ENCODE results near the gene TCF12. TPM values are rescaled to one million over a fixed set of nuclear protein-coding genes. Genes with fewer than 3 reads are reported as not detected.

TCF12 gene
- polyA plus RNA-seq, 4 donors = 15.4 to 62.0 (median 18.5) TPM

GRCh38 chr15:57167821-57168395 is 249.5 kb downstream of the TCF12 start:
- no peak overlapping the region for H3K27ac ChIP-seq (ENCODE audit: low read depth in 1 of 3, low read length in 2 of 3)
- DNase-seq (no peak), FAIRE-seq (no peak)
- peaks cover 2 to 15% (median 5%) of the 10 kb centered on the region in 3 donors for H3K36me3 ChIP-seq (ENCODE audit: control insufficient read depth in 3 of 3, insufficient read depth in 2 of 3, low read depth in 1 of 3, low read length in 3 of 3)
- H3K4me1 ChIP-seq (ENCODE audit: control insufficient read depth in 3 of 3, insufficient read depth in 2 of 3, low read depth in 1 of 3, low read length in 2 of 3) = no peaks in the 10 kb centered on the region
- no peak overlapping the region for H3K4me3 ChIP-seq (ENCODE audit: low read depth in 1 of 3, low read length in 3 of 3)
- 78 to 89% (median 89%) methylated on average over 3 of the region's 3 CpGs for WGBS, 3 donors
- no peaks in the 10 kb centered on the region for H3K27me3 ChIP-seq (ENCODE audit: control insufficient read depth in 3 of 3, insufficient read depth in 3 of 3, low read length in 3 of 3)
- H3K9me3 ChIP-seq (ENCODE audit: control insufficient read depth in 2 of 2, insufficient read depth in 1 of 2, low read depth in 1 of 2, low read length in 1 of 2) = no peaks in the 10 kb centered on the region

DNA sequence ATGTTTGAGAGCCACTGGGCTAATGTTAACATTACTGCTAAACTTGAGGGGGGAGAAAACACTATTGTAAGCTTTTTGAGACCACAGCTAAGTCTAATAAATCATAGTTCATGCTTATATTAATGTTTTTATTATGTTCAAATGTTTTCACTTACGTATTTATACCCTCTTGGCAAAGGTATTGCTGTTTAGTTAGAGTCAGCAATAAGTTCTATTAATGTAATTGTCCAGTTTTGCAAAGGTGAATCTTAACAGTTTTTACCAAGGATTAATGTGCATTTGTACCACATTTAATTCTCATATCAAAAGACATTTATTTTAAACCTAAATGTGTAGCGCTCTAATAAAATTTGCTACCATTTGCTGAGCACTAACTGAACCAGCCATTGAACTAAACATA is 251.2 kb downstream of the TCF12 start:
- FAIRE-seq = no peak
- no peaks in the 10 kb centered on the region for H3K27me3 ChIP-seq (ENCODE audit: control insufficient read depth in 3 of 3, insufficient read depth in 3 of 3, low read length in 3 of 3)
- H3K4me3 ChIP-seq (ENCODE audit: low read depth in 1 of 3, low read length in 3 of 3) = no peak overlapping the region
- DNase-seq = no peak
- peaks cover 2 to 11% (median 5%) of the 10 kb centered on the region in 3 donors for H3K36me3 ChIP-seq (ENCODE audit: control insufficient read depth in 3 of 3, insufficient read depth in 2 of 3, low read depth in 1 of 3, low read length in 3 of 3)
- WGBS, 3 donors = 94 to 98% (median 97%) methylated on average over 2 of the region's 2 CpGs
- H3K9me3 ChIP-seq (ENCODE audit: control insufficient read depth in 2 of 2, insufficient read depth in 1 of 2, low read depth in 1 of 2, low read length in 1 of 2) = no peaks in the 10 kb centered on the region
- H3K27ac ChIP-seq (ENCODE audit: low read depth in 1 of 3, low read length in 2 of 3) = no peak overlapping the region
- H3K4me1 ChIP-seq (ENCODE audit: control insufficient read depth in 3 of 3, insufficient read depth in 2 of 3, low read depth in 1 of 3, low read length in 2 of 3) = no peaks in the 10 kb centered on the region

DNA sequence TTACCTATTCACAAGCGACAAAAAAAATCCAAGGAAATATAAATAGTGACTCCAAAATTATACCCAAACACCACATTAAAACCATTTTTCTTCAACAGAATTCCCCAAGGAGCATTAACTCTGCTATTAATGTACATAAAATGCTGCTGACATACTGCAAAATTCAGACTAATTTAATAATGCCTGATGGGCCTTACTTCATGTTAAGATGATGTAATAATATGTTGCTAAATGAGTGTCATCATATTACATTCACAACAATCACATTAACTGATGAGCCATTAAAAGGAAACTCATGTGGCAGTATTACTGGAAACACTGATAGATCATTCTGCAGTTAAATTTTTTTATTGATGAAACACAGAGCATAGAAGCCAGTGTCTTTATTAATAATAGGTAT is 253.0 kb downstream of the TCF12 start:
- Histone ChIP-seq H3K4me1 (ENCODE audit: control insufficient read depth in 3 of 3, insufficient read depth in 2 of 3, low read depth in 1 of 3, low read length in 2 of 3) (no peaks in the 10 kb centered on the region), H3K27ac (ENCODE audit: low read depth in 1 of 3, low read length in 2 of 3) (no peak overlapping the region), H3K36me3 (ENCODE audit: control insufficient read depth in 3 of 3, insufficient read depth in 2 of 3, low read depth in 1 of 3, low read length in 3 of 3) (peaks cover 2 to 9% (median 5%) of the 10 kb centered on the region in 3 donors), H3K4me3 (ENCODE audit: low read depth in 1 of 3, low read length in 3 of 3) (no peak overlapping the region), H3K27me3 (ENCODE audit: control insufficient read depth in 3 of 3, insufficient read depth in 3 of 3, low read length in 3 of 3) (no peaks in the 10 kb centered on the region), H3K9me3 (ENCODE audit: control insufficient read depth in 2 of 2, insufficient read depth in 1 of 2, low read depth in 1 of 2, low read length in 1 of 2) (no peaks in the 10 kb centered on the region)
- FAIRE-seq = no peak
- no peak for DNase-seq
- 96 to 100% (median 97%) methylated on average over 1 of the region's 1 CpG for WGBS, 3 donors

GRCh38 chr15:57172925-57173324 is 254.5 kb downstream of the TCF12 start:
- no peak for DNase-seq
- H3K4me1 ChIP-seq (ENCODE audit: control insufficient read depth in 3 of 3, insufficient read depth in 2 of 3, low read depth in 1 of 3, low read length in 2 of 3) = no peaks in the 10 kb centered on the region
- no peak overlapping the region for H3K4me3 ChIP-seq (ENCODE audit: low read depth in 1 of 3, low read length in 3 of 3)
- H3K27me3 ChIP-seq (ENCODE audit: control insufficient read depth in 3 of 3, insufficient read depth in 3 of 3, low read length in 3 of 3) = no peaks in the 10 kb centered on the region
- no peak for FAIRE-seq
- no peak overlapping the region for H3K27ac ChIP-seq (ENCODE audit: low read depth in 1 of 3, low read length in 2 of 3)
- 94 to 97% (median 95%) methylated on average over 3 of the region's 3 CpGs for WGBS, 3 donors
- H3K36me3 ChIP-seq (ENCODE audit: control insufficient read depth in 3 of 3, insufficient read depth in 2 of 3, low read depth in 1 of 3, low read length in 3 of 3) = peaks cover 0 to 5% (median 1%) of the 10 kb centered on the region in 3 donors
- no peaks in the 10 kb centered on the region for H3K9me3 ChIP-seq (ENCODE audit: control insufficient read depth in 2 of 2, insufficient read depth in 1 of 2, low read depth in 1 of 2, low read length in 1 of 2)

- H3K4me3 ChIP-seq (ENCODE audit: low read depth in 1 of 3, low read length in 3 of 3) = no peak overlapping the region
- no peak for FAIRE-seq
- peak overlapping the region in 1 of 3 donors; percentile 49 for H3K27ac ChIP-seq (ENCODE audit: low read depth in 1 of 3, low read length in 2 of 3)
- peaks cover 0 to 10% (median 0%) of the 10 kb centered on the region in 3 donors for H3K4me1 ChIP-seq (ENCODE audit: control insufficient read depth in 3 of 3, insufficient read depth in 2 of 3, low read depth in 1 of 3, low read length in 2 of 3)
- 82 to 100% (median 89%) methylated on average over 1 of the region's 1 CpG for WGBS, 3 donors
- no peak for DNase-seq
- peaks cover 0 to 3% of the 10 kb centered on the region in 2 donors for H3K9me3 ChIP-seq (ENCODE audit: control insufficient read depth in 2 of 2, insufficient read depth in 1 of 2, low read depth in 1 of 2, low read length in 1 of 2)
- peaks cover 0 to 10% (median 0%) of the 10 kb centered on the region in 3 donors for H3K36me3 ChIP-seq (ENCODE audit: control insufficient read depth in 3 of 3, insufficient read depth in 2 of 3, low read depth in 1 of 3, low read length in 3 of 3)
- no peaks in the 10 kb centered on the region for H3K27me3 ChIP-seq (ENCODE audit: control insufficient read depth in 3 of 3, insufficient read depth in 3 of 3, low read length in 3 of 3)
These were observed 264.6 kb downstream of the TCF12 start for GRCh38 chr15:57183041-57183440.

GRCh38 chr15:57183614-57184344 is 265.3 kb downstream of the TCF12 start:
- no peak for FAIRE-seq
- H3K27ac ChIP-seq (ENCODE audit: low read depth in 1 of 3, low read length in 2 of 3) = no peak overlapping the region
- DNase-seq = peak; percentile 8 to 13
- H3K27me3 ChIP-seq (ENCODE audit: control insufficient read depth in 3 of 3, insufficient read depth in 3 of 3, low read length in 3 of 3) = no peaks in the 10 kb centered on the region
- no peak overlapping the region for H3K4me3 ChIP-seq (ENCODE audit: low read depth in 1 of 3, low read length in 3 of 3)
- 19 to 44% (median 37%) methylated on average over 5 of the region's 5 CpGs for WGBS, 3 donors
- H3K36me3 ChIP-seq (ENCODE audit: control insufficient read depth in 3 of 3, insufficient read depth in 2 of 3, low read depth in 1 of 3, low read length in 3 of 3) = peaks cover 0 to 11% (median 0%) of the 10 kb centered on the region in 3 donors
- H3K4me1 ChIP-seq (ENCODE audit: control insufficient read depth in 3 of 3, insufficient read depth in 2 of 3, low read depth in 1 of 3, low read length in 2 of 3) = peaks cover 0 to 10% (median 0%) of the 10 kb centered on the region in 3 donors
- peaks cover 0 to 3% of the 10 kb centered on the region in 2 donors for H3K9me3 ChIP-seq (ENCODE audit: control insufficient read depth in 2 of 2, insufficient read depth in 1 of 2, low read depth in 1 of 2, low read length in 1 of 2)

GRCh38 chr15:57184502-57184901 is 266.1 kb downstream of the TCF12 start:
- 79 to 83% (median 81%) methylated on average over 1 of the region's 1 CpG for WGBS, 3 donors
- peak in 1 of 2 donors; percentile 25 for DNase-seq

GRCh38 chr15:57185507-57186074 is 267.1 kb downstream of the TCF12 start:
- DNase-seq (no peak), FAIRE-seq (no peak)
- Histone ChIP-seq H3K36me3 (ENCODE audit: control insufficient read depth in 3 of 3, insufficient read depth in 2 of 3, low read depth in 1 of 3, low read length in 3 of 3) (peaks cover 0 to 12% (median 0%) of the 10 kb centered on the region in 3 donors), H3K4me1 (ENCODE audit: control insufficient read depth in 3 of 3, insufficient read depth in 2 of 3, low read depth in 1 of 3, low read length in 2 of 3) (peaks cover 0 to 10% (median 0%) of the 10 kb centered on the region in 3 donors), H3K4me3 (ENCODE audit: low read depth in 1 of 3, low read length in 3 of 3) (no peak overlapping the region), H3K9me3 (ENCODE audit: control insufficient read depth in 2 of 2, insufficient read depth in 1 of 2, low read depth in 1 of 2, low read length in 1 of 2) (peaks cover 0 to 3% of the 10 kb centered on the region in 2 donors), H3K27me3 (ENCODE audit: control insufficient read depth in 3 of 3, insufficient read depth in 3 of 3, low read length in 3 of 3) (no peaks in the 10 kb centered on the region), H3K27ac (ENCODE audit: low read depth in 1 of 3, low read length in 2 of 3) (no peak overlapping the region)

More at GRCh38 chr15:57184502-57184901, 266.1 kb downstream of the TCF12 start:
- Histone ChIP-seq H3K4me3 (ENCODE audit: low read depth in 1 of 3, low read length in 3 of 3) (no peak overlapping the region), H3K4me1 (ENCODE audit: control insufficient read depth in 3 of 3, insufficient read depth in 2 of 3, low read depth in 1 of 3, low read length in 2 of 3) (peaks cover 0 to 10% (median 0%) of the 10 kb centered on the region in 3 donors), H3K36me3 (ENCODE audit: control insufficient read depth in 3 of 3, insufficient read depth in 2 of 3, low read depth in 1 of 3, low read length in 3 of 3) (peaks cover 0 to 12% (median 0%) of the 10 kb centered on the region in 3 donors), H3K27ac (ENCODE audit: low read depth in 1 of 3, low read length in 2 of 3) (no peak overlapping the region), H3K9me3 (ENCODE audit: control insufficient read depth in 2 of 2, insufficient read depth in 1 of 2, low read depth in 1 of 2, low read length in 1 of 2) (peaks cover 0 to 3% of the 10 kb centered on the region in 2 donors), H3K27me3 (ENCODE audit: control insufficient read depth in 3 of 3, insufficient read depth in 3 of 3, low read length in 3 of 3) (no peaks in the 10 kb centered on the region)
- FAIRE-seq = no peak

Data from small intestine (tissue), 7 donors.